GM11168 (cell line): Measurements from ENCODE around the gene C1QL1.
"Not testable (repeated sequence)": the region's sequence is repeated elsewhere in the genome, so short reads cannot be mapped to it uniquely, and the experiment has no call there.

ENCODE experiments used
- in situ Hi-C: fragments of 300-500 bp; cut with MboI; formaldehyde crosslinking; loops from one replicate; pipeline ENCODE4 v1.12.0; 2022; ENCODE audit warnings: low sequenced_read_pairs; ENCODE audit not compliant: unreplicated experiment

The C1QL1 gene

DNA sequence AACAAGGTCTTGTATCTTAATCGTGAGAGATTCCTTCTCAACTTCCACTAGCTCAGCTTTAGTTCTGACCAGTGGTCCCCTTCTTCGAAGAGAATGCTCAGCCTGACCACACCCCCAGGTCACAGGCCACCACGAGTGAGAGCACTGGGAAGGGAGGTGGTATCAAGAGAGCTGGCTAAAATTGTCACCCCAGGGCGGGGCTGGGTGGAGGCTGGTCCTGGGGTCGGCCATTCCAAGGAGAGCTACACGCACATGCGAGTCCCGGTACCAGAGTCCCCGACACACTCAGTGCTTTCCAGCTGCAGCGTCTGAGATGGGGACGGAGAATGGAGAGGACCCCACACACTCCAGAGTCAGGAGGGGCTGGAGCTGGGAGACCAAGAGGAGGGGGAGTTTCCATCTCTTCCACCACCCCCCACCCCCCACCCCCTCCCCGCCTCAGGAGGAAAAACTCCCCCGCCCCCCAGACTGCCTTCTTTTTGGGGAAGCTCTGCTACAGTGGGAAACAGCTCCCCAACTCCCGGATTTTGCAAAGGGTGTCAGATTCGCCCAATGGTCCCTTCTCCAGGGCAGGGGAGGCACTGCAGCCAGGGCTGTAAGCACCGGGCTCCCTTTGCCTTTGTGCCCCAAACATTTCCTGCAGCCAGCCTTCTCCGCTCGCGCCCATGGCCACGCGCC, 1.6 kb downstream of the C1QL1 start:
- in situ Hi-C loops: no loop called here

DNA sequence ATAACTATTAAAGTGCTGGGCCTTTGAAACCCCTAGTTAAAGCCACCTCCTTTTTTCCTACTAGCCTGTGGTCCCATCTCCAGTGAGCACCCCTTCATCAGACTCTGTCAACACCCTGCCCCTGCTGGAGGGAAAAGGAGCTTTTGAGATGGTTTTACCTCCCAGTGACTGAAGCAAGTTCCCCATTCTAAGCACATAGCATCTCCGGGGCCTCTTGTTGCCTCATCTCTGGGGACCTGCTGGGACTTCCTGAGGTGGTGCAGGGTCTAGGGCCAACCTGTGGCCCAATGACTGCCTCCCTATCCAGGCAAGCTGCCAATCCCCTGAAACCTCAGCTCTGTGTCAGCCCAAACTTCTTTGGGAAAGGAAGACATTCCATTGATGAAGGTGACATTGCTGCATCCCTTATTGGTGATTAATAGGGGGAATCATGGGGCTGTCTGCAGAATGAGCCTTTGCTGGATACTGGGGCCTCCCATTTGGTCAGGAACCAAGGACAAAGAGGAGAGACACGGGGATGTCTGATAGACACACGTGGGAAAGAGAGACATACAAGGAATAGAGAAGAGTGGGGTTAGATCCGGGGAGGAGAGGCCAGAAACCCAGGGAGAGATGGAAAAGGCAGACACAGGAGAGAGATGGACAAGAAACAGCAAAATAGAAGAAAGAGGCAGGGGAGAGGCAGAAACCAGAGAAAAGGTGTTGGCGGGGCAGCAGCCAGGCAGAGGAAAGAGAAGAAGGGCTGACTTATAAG, 2.4 kb downstream of the C1QL1 start:
- in situ Hi-C loops: no loop called here

DNA sequence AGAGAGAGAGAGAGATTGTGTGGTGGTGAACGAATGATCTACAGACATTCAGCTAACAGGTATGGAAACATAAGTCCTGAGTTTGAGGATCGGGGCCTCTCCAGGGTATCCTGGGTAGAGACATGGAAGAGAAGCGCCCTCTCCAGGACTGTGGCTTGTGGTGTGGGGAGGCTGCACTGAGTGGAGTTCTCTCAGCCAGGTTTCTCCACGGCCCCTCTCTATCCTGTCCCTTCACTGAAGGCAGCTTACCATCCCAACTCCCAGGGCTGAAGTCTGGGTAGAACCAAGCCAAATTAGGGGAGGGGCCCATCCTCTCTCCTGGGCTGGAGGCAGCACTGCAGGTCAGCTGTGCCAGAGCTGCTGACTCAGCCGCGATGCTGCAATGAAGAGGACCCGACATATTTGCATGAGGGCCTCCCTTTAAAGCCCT, 6.2 kb downstream of the C1QL1 start:
- in situ Hi-C loops: no loop called here

DNA sequence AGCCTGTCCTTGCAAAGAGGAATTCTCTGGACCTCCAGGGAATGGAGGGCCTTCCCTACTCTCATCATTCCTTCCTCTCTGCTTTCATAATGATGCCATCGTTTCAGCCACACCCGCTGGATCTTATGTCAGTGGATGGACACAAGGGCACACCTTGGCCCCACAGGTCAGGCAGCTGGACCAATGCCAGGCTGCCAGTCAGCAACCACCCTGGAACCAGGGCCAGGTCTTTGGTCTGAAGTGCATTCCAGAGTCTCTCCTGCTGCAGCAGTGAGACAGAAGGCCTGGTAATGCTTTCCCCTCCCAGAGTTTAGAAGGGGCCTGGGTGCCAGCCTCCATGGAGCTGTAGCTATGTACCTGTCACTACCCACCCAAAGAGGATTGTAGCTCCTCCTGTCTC, 7.4 kb downstream of the C1QL1 start:
- in situ Hi-C loops: no loop called here

DNA sequence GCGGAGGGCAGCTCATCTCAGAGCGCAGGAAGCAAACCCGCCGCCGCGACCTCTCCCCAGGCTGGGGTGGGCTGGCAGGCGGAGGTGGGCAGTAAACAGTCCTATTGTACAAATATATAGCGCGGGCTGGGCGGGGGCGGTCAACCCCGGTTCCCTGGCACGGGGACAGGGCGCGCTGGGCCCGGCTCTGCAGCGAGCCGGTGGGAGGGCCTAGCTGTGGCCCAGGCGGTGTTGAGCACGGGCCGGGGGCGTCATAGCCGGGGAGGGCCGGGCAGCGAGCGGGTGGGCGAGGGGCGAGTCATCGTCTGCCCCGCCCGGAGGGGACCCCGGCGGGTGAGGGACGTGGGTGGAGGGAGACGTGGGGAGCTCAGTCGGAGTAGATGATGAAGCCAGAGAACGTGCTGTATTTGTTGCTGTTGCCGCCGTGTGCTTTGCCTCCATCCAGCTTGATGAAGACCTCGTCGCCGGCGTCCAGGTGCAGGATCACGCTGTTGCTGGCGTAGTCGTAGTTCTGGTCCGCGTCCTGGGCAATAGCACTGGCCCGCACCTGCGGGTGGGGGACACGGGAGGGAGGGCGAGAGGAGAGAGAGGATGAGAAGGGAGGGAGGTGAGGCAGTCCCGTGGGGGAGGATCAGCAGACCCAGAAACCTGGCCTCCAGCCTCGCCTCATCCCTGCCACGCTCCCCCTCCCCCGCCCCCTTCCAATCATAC, 8.1 kb downstream of the C1QL1 start:
- in situ Hi-C loops: no loop called here

DNA sequence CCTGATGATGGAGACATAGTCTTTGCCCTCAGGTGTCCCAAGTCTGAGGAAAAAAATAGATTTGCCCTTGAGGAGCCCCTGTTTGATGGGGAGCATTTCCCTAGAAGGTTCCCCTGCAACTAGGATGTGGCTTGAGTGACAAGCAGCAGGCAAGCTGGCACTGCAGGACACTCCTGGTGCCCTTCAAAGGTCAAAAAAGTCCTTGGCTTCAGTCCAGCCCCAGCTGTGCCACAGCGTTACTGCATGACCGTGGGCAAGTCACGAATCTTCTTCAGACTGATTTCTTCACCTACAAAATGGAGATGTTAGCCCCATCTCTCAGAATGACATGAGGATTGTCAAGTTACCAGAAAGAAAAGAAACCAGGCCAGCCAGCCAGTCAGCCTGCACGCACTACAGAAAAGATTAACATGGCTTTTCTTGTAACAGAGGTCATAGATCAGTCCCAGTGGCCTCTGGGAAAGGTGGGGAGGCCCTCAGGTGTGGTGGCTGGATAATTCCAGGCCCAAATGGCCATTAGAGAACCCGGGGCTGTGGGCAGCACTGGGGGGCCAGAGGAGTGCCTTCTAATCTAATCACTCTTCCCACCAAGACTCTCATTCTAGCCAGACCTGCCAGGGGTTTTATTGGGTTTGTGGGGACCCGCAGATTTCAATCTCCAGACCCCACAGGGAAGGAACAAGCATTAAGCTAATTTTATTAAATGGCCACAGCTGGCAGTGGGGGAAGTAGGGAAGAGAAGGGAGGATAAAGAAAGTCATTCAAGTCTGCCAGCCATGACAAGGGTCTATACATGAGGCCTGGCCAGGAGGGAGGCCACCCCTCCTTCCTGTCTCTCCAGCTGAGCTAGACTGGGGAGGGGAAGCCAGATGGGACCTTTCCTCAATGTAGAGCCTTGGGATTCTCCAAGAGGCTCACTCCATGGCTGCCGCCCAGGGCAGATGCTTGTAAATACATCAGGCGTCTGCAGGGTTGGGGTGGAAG, 10.8 kb downstream of the C1QL1 start:
- in situ Hi-C loops: no loop called here

DNA sequence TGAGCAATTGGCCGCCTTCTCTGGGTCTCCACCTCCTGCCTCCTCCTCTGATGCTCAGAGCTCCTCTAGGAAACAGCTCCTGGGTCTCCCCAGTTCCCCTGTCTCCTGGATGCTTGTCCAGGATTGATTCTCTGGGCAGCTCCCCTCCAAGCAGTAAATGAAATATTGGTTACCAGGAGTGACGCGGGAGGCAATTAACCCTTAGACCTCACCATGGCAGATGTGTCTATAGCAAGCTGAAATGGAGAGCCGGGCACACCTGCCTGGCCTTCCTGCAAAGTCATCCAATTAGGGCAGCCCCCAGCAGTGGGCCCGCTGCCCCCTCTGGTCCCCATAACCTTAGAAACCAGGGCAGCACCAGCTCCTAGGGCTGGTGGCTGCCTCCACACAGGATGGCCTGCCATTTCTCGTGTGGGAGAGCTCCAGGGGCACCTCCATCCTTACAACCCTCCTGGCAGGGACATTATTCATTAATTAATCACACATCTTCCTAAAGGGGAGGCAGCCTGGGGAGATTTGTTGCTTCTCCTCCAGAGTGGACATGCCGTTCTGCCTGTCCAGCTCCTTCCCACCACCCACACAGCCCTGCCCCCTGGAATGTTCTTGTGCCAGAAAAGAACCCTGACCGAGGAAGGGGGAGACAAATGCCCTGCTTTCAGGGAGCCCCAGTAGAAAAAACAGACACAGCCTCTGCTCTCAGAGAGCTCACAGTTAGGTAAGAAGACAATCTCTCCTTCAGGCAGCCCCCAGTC, 12.3 kb downstream of the C1QL1 start:
- in situ Hi-C loops: no loop called here

DNA sequence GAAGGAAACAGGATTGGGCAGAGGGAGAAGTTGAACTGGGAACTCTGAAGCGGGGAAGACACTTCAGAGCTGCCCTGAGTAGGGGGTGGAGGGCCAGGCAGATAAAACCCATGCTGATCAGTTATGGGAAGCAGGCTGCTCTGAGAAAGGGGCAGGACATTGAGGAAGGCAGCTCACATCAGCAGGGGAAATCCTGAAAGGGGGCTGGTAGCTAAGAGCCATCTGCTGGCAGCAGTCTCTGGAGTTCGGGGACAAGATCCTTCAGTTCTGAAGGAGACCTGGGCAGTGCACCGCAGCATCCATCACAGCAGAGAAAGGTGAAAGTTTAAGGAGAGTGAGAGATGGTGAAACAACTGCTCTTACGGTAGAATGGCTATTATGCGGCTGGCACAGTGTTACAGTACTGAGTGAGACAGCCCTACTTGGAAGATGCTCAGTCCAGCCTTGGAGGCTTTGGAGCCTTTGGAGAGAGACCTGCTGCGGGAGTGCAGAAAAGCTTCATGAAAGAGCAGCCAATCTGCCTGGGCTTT, 15.1 kb downstream of the C1QL1 start:
- in situ Hi-C loops: no loop called here

DNA sequence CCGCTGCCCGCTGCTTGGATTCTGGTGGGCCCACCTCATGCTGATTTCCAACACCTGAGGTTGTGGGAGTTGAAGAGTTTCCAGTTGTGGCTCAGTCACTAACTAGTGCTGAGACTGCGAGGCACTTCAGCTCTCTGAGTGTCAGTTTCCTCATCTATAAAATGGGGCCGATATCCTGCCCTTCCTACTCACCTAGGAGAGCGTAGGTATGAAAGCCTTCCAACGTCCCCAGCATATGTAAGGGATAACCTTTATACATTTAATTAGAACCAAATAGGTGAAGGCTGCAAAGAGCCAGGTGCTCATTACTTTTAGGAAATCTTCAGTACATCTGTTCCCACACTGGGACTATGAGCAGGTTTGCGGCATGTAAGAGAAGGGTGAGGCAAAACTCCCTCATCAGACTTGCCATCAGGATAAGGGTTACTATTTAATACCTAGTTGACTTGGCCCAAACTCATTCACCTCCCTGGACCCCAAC, 19.7 kb downstream of the C1QL1 start:
- in situ Hi-C loops: no loop called here

DNA sequence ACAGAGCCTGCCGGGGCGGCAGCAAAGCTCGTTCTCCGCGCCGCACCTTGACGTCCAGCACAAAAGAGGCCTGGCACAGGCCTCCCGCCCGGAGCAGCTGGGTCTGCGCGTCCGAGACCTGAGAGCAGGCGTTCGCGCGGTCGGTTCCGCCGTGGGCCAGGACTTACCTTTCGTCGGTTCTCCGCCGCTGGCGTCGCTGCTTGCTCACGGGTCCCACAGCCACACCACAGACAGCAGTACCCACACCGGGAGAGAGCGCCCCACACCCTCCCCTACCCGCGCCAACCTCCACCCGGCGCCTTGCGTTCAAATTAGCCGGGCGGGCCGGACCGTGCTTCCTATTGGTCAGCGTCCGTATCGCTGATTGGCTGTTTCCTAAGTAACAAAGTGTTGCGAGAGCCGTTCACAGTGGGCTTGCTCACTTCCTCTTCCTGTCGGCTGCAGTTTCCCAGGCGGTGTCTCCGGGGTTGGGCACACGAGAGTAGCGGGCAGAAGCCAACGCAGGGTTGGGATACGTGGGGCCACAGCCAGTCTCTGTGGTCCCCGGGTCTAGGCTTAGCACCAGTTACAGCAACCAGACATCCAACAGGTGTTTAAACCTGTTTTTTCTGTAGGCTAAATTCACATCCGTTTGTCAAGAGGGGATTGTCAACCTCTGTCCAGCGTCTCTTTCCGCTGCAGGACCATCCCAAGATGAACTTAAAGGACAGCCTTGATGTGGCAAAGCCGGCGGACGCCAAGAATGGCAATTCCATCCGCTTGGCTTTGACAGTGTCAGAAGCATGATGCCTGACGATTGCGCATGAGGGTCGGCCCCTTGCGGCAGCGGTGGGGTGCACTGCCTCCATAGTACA, 20.4 kb downstream of the C1QL1 start, which contains the start of gene KIF18B:
Gene KIF18B, minus strand, starts transcription at position 313 of the 854 bp plus-strand sequence. CDS start 11,429 bp downstream, outside the sequence.
- in situ Hi-C loops: no loop called here

DNA sequence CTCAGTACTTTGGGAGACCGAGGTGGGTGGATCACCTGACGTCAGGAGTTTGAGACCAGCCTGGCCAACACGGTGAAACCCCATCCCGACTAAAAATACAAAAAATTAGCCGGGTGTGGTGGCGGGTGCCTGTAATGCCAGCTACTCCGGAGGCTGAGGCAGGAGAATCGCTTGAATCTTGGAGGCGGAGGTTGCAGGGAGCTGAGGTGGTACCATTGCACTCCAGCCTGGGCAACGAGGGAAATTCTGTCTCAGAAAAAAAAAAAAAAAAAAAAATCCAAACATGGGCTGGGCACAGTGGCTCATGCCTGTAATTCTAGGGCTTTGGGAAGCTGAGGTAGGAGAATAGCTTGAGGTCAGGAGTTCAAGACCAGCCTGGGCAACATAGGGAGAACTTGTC, 22.5 kb downstream of the C1QL1 start:
- in situ Hi-C loops: not testable (repeated sequence)

DNA sequence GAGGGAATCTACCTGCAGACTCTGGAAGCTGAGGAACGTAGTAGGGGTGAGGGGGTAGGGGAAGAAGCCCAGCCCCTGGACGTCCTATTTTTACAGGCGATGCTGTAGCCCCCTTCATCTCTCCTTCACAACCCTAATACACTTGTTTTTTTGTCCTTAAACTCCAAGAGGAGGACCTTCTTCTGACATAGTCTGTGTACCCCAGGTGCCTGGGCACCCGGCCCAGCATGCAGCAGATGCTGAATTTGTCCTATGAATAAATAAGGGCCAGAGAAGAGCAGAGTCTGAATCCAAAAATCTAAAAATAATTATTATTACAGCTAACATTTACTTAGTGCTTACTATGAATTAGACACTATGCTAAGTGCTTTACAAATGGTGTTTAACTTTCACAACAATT, 25.6 kb downstream of the C1QL1 start:
- in situ Hi-C loops: no loop called here

DNA sequence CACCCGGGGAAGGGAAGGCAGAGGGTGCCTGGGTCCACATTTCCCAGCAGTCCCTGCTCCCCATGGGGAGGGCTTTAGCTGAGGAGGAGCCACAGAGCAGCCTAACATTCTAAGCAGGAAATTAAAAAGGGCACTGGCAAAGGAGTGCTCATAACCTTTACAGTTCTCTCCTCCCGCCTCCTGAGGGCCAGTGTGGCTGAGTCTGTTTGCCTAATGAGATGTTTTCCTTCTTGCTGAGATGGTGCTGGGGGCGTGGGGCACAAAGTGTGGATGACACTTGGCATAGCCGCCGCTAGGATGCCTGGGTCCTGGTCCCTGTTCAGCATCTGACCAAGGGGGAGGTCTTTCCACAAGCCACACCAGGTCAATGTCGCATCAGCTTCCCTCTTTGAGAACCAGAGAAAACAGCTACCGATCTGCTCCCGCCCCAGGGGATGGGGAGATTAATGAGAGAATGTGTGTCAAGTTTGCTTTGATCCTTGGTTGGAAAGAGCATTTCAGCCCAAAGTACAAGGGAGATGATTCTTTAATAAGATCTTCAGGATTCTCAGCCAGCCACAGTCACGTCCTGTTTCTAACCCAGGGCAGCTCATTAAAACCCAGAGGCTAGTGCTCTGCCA, 26.3 kb downstream of the C1QL1 start:
- in situ Hi-C loops: no loop called here

DNA sequence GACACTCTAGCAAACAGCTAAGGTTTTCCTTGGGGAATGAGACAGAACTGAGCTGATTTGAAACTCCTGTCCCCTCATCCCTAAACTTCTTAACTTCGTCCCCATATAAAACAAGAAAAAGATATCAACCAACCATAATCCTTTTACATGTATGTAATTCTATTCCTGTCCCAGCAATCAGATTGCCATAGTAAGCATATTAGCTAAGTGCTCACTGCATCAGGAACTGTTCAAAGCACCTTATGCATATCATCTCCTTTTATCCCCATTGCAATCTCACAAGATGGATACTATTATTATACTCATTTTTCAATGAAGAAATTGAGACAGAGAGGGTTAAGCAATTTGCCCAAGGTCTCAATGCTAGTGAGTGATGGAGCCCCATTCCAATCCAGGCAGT, 27.3 kb downstream of the C1QL1 start:
- in situ Hi-C loops: no loop called here

DNA sequence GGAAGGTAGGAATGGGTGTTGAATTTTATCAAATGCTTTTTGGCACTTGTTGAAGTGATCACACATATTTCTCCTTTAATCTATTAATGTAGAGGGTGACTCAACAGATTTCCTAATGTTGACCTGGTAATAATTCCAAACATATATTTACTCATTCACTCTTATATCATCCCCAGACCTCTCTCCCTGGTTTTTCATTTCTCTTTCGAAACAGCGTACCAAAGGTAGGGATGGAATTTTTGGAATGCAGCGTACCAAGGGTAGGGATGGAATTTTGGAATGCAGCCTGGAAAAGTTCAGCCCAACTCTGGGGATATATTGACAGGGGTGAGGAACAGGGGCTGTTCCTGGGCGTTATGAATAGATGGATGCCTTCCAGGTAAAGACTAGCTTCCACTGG, 27.8 kb downstream of the C1QL1 start:
- in situ Hi-C loops: no loop called here

DNA sequence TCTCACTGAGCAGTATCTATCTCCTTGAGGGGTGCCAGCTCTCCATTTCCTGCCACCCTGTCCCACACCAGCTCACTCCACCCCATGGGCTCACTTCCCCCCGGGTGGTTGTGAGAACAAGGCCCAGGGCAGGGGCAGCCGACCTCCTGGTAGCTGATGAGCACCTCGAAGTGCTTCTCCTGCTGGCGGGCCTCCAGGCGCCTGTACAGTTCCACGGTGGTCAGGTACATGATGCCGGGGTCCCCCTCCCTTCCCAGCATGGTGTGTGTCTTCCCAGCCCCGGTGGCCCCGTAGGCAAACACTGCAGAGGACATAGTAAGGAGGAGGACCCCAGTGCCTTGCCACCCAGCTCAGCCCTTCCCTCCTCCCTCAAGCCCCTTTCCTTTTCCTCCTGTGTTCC, 33.0 kb downstream of the C1QL1 start:
- in situ Hi-C loops: no loop called here

DNA sequence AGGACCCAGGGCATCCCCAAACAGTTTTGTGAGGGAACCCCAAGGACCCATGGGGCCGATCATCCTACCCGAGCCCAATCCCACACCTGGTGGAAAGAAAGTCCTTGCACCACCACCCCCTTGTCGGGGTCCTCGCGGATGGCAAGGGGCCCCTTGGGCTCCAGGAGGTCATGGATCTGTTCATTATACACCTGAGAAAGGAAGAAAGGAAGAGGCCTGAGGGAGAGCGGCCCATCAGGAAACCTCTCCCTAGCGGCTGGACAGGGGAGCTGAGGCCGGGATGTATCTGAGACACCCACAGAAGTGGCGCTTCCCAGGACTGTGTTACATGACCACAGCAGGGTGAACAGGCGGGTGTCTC, 33.4 kb downstream of the C1QL1 start:
- in situ Hi-C loops: no loop called here
